Tibial nerve (tissue), 4 donors: ENCODE data around the gene DNAJC11. TPM values are rescaled to one million over a fixed set of nuclear protein-coding genes. Genes with fewer than 3 reads are reported as not detected.
"Not testable (repeated sequence)": the region's sequence is repeated elsewhere in the genome, so short reads cannot be mapped to it uniquely, and the experiment has no call there.

Experiments used
- DNase-seq, 2 donors: peaks; one replicate each; pipeline ENCODE4 v3.0.0-alpha.2; 2019; ENCODE audit warnings: low spot score in 2 of 2
- H3K27ac ChIP-seq, 4 donors: fragments of 200-600 bp; sonication (generic) in 3 of 4; one replicate each; pipeline ENCODE4 v1.5.1; 2017 to 2019; ENCODE audit warnings: mild to moderate bottlenecking in 1 of 4
- H3K27me3 ChIP-seq, 2 donors: fragments of 200-600 bp; sonication (generic) in 1 of 2; one replicate each; pipeline versions ENCODE4 v1.5.1 to v1.6.0; 2017 to 2019
- H3K36me3 ChIP-seq, 3 donors: fragments of 200-600 bp; sonication (generic); one replicate each; pipeline ENCODE4 v1.5.1; 2018 to 2019
- H3K4me1 ChIP-seq, 4 donors: fragments of 200-600 bp; sonication (generic) in 3 of 4; one replicate each; pipeline ENCODE4 v1.5.1; 2017 to 2019
- H3K4me3 ChIP-seq, 4 donors: fragments of 200-600 bp; sonication (generic) in 3 of 4; one replicate each; pipeline ENCODE4 v1.5.1; 2017 to 2019; ENCODE audit warnings: mild to moderate bottlenecking in 1 of 4, moderate library complexity in 1 of 4
- H3K9me3 ChIP-seq, 4 donors: fragments of 200-600 bp; sonication (generic) in 3 of 4; one replicate each; pipeline ENCODE4 v1.5.1; 2017 to 2019
- EP300 ChIP-seq, 2 donors: sonication (generic); formaldehyde crosslinking; IDR thresholded peaks; one replicate each; pipeline ENCODE4 v1.6.1; 2017; ENCODE audit warnings: antibody characterized with exemption in 2 of 2, mild to moderate bottlenecking in 1 of 2
- POLR2A ChIP-seq, 2 donors: fragments of 450-650 bp; IDR thresholded peaks; one replicate each; pipeline ENCODE4 v1.6.1; 2017; ENCODE audit warnings: antibody characterized with exemption in 2 of 2, mild to moderate bottlenecking in 2 of 2, moderate library complexity in 2 of 2
- WGBS, 2 donors: methylation state at CpG; one replicate each; pipeline ENCODE4 v1.1.5; 2018; 5-methylcytosine and 5-hydroxymethylcytosine counted together
- total RNA-seq, 4 donors: library from RNA; depleted of rRNA; stranded (reverse); fragments of >200 nt; gene quantifications; one replicate each; pipeline ENCODE4 v1.1.0, GENCODE V29; 2016
- TF ChIP-seq, protein P1 (sequence below), 5 experiments: fragments of 200-600 bp in 3 of 5; fragments of 450-650 bp in 2 of 5; sonication (generic) in 3 of 5; IDR thresholded peaks; one replicate each; pipeline ENCODE4 v1.5.1; 2016 to 2019; ENCODE audit warnings: antibody characterized with exemption in 5 of 5, mild to moderate bottlenecking in 3 of 5, moderate library complexity in 2 of 5

The DNAJC11 gene
- total RNA-seq, 4 donors from 2014 or later, result 24.9 to 36.9 (median 31.7) TPM

DNA sequence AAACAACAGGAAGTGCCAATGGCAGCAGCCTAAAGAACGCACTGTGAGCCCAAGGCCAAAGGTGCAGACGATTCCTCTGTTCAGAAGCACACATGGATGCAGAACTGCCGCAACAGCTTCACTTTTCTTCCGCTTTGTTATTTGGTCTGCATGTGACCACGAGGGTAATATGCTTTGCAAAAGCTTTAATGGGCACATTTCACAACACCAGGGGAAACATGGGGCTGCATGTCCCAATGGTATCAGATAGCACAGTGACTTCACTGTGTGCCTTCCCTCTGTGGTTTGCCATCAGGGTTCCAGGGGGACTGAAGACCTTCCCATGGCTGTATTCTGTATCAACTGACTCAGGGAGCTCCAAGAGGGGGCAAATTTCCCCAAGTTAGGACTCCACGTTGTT, 48.6 kb downstream of the DNAJC11 start:
- whole genome bisulfite sequencing, 2 donors, result 74 to 76% methylated on average over 6 of the region's 6 CpGs
- TF ChIP-seq, protein P1, sequence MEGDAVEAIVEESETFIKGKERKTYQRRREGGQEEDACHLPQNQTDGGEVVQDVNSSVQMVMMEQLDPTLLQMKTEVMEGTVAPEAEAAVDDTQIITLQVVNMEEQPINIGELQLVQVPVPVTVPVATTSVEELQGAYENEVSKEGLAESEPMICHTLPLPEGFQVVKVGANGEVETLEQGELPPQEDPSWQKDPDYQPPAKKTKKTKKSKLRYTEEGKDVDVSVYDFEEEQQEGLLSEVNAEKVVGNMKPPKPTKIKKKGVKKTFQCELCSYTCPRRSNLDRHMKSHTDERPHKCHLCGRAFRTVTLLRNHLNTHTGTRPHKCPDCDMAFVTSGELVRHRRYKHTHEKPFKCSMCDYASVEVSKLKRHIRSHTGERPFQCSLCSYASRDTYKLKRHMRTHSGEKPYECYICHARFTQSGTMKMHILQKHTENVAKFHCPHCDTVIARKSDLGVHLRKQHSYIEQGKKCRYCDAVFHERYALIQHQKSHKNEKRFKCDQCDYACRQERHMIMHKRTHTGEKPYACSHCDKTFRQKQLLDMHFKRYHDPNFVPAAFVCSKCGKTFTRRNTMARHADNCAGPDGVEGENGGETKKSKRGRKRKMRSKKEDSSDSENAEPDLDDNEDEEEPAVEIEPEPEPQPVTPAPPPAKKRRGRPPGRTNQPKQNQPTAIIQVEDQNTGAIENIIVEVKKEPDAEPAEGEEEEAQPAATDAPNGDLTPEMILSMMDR (IDR thresholded peaks at IDR 0.05), result no peak
- no peak for TF ChIP-seq EP300 (IDR thresholded peaks at IDR 0.05)
- H3K4me3 ChIP-seq, result no peak overlapping the region
- no peak overlapping the region for H3K27ac ChIP-seq
- peaks cover 0 to 73% (median 7%) of the 10 kb centered on the region in 3 donors for H3K36me3 ChIP-seq
- DNase-seq, result no peak
- no peaks in the 10 kb centered on the region for H3K9me3 ChIP-seq
- H3K4me1 ChIP-seq, result no peaks in the 10 kb centered on the region
- H3K27me3 ChIP-seq, result no peaks in the 10 kb centered on the region

DNA sequence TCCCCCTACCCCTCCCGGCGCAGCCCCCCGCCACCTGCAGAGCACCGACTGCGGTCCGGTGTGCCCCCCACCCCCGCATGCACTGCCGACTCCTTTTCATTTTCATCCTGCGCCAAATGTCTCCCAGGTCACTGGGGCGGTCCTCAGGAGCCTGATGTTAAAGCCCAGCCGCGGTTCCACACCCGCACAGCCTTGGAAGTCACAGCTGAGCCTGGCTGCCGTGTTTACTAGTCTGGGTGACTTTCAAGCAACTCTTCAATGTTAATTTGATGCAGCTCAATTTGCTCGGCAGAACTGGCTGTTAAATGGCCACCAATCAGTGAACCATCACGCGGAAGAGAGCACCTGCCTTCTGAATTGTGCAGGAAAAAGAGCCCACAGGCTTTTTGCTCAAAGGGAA, 49.7 kb downstream of the DNAJC11 start:
- H3K9me3 ChIP-seq, result no peaks in the 10 kb centered on the region
- H3K27me3 ChIP-seq, result no peaks in the 10 kb centered on the region
- H3K4me1 ChIP-seq, result no peaks in the 10 kb centered on the region
- H3K27ac ChIP-seq, result no peak overlapping the region
- H3K4me3 ChIP-seq, result no peak overlapping the region
- TF ChIP-seq, protein P1 (IDR thresholded peaks at IDR 0.05), result no peak
- no peak for TF ChIP-seq POLR2A (IDR thresholded peaks at IDR 0.05)
- TF ChIP-seq EP300 (IDR thresholded peaks at IDR 0.05), result no peak
- 87 to 91% methylated on average over 16 to 17 of the region's 17 CpGs for WGBS, 2 donors
- no peak for DNase-seq
- H3K36me3 ChIP-seq, result peaks cover 0 to 67% (median 7%) of the 10 kb centered on the region in 3 donors

DNA sequence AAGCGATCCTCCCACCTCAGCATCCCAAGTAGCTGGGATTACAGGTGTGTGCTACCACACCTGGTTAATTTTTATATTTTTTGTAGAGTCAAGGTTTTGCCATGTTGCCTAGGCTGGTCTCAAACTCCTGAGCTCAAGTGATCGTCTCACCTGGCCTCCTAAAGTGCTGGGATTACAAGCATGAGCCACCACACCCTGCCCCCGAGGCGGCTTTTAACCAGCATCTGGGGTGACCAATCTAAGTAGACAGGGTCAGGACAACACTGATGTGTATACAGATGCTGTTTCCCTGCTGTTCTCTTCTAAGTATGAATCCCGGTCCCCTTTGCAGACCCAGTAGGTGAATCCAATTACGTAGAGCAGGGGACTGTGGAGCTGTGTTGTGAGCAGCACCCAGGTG, 53.1 kb downstream of the DNAJC11 start:
- peaks cover 0 to 7% (median 0%) of the 10 kb centered on the region in 4 donors for H3K4me1 ChIP-seq
- H3K27me3 ChIP-seq, result no peaks in the 10 kb centered on the region
- no peak overlapping the region for H3K4me3 ChIP-seq
- 86 to 89% methylated on average over 6 of the region's 6 CpGs for WGBS, 2 donors
- H3K36me3 ChIP-seq, result peaks cover 0 to 76% (median 16%) of the 10 kb centered on the region in 3 donors
- DNase-seq, result no peak
- H3K27ac ChIP-seq, result no peak overlapping the region
- no peaks in the 10 kb centered on the region for H3K9me3 ChIP-seq
- TF ChIP-seq POLR2A (IDR thresholded peaks at IDR 0.05), result no peak
- TF ChIP-seq EP300 (IDR thresholded peaks at IDR 0.05), result no peak
- TF ChIP-seq, protein P1 (IDR thresholded peaks at IDR 0.05), result no peak

DNA sequence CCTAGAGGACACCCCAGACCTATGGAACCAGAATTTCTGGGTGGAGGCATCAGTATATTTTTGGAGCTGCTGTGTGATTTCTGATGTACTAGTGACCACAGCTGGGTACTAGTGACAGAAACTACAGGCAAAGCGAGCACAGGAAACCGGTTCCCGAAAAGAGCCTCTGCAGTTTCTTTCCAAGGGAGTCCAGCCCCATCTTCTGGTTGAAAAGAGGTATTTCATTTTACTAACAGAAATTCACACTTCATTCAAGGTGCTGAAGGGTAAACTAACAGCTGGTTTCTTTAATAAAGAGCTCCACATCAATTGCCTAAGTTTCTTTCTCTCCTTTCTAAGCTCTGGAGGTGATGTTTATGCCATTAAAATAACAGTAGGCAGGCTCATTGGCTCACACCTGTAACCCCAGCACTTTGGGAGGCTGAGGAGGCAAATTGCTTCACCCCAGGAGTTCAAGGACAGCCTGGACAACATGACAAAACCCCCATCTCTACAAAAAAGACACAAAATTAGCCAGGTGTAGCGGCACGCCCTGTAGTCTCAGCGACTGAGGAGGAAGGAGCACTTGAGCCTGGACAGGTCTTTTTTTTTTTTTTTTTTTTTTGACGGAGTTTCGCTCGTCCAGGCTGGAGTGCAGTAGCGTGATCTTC, 55.0 kb downstream of the DNAJC11 start:
- Histone ChIP-seq H3K36me3 (peaks cover 0 to 76% (median 9%) of the 10 kb centered on the region in 3 donors), H3K4me3 (no peak overlapping the region), H3K4me1 (peaks cover 0 to 7% (median 0%) of the 10 kb centered on the region in 4 donors), H3K9me3 (no peaks in the 10 kb centered on the region), H3K27me3 (no peaks in the 10 kb centered on the region), H3K27ac (no peak overlapping the region)
- TF ChIP-seq POLR2A (IDR thresholded peaks at IDR 0.05) (no peak), EP300 (IDR thresholded peaks at IDR 0.05) (no peak)
- TF ChIP-seq, protein P1 (IDR thresholded peaks at IDR 0.05), result peak; percentile 41 to 72 (median 54)
- WGBS, 2 donors, result 58% methylated on average over 10 of the region's 10 CpGs
- no peak for DNase-seq

DNA sequence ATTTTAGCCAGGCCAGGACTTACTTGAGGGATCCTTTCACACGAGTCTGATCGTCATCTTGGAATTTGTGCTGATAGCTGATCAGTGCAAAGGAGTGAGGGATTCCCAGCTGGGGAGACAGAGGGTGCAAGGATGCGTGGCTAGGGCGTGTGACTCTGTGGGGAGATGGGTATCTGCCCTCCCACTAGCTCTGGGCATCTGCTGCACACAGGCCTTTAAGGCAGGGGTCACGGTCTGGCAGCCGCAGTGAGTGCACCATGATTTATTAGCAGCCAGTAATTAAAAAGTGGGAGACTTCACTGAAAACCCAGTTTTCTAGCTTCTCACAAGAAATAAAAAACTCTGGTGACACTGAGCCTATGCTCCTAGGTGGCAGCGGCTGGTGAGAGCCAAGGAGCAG, 56.6 kb downstream of the DNAJC11 start:
- no peak for TF ChIP-seq POLR2A (IDR thresholded peaks at IDR 0.05)
- no peak for TF ChIP-seq EP300 (IDR thresholded peaks at IDR 0.05)
- TF ChIP-seq, protein P1 (IDR thresholded peaks at IDR 0.05), result no peak
- H3K9me3 ChIP-seq, result no peaks in the 10 kb centered on the region
- H3K27ac ChIP-seq, result no peak overlapping the region
- WGBS, 2 donors, result 89 to 94% methylated on average over 7 of the region's 7 CpGs
- H3K4me1 ChIP-seq, result peaks cover 0 to 7% (median 0%) of the 10 kb centered on the region in 4 donors
- DNase-seq, result no peak
- no peak overlapping the region for H3K4me3 ChIP-seq
- no peaks in the 10 kb centered on the region for H3K27me3 ChIP-seq
- peaks cover 0 to 75% (median 9%) of the 10 kb centered on the region in 3 donors for H3K36me3 ChIP-seq

DNA sequence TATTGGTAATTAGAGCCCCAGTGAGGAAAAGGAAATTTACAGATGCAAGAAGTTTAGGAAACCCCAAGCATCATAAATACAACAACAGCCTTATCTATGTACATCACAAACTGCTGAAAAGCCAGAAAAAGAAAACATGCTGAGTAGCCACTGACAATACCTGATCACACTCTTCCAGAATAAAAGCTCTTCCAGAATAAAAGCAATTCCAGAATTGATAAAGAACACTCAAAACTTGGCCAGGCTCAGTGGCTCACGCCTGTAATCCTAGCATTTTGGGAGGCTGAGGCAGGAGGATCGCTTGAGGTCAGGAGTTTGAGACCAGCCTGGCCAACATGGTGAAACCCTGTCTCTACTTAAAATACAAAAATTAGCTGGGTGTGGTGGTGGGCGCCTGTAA, 60.7 kb downstream of the DNAJC11 start:
- 91 to 97% methylated on average over 3 of the region's 3 CpGs for WGBS, 2 donors
- H3K4me3 ChIP-seq, DNase-seq, H3K4me1 ChIP-seq, H3K27me3 ChIP-seq, H3K9me3 ChIP-seq, H3K27ac ChIP-seq: not testable (repeated sequence)
- H3K36me3 ChIP-seq, result peaks cover 0 to 92% (median 13%) of the 10 kb centered on the region in 3 donors
